GM19193 (cell line): ENCODE measurements around the gene PRKCG.

Experiments used
- POLR2A ChIP-seq: IDR thresholded peaks from 4 replicates; pipeline ENCODE4 v1.6.1; 2011; ENCODE audit not compliant: insufficient read depth, insufficient read length; ENCODE audit errors: extremely low read depth

Gene PRKCG

DNA sequence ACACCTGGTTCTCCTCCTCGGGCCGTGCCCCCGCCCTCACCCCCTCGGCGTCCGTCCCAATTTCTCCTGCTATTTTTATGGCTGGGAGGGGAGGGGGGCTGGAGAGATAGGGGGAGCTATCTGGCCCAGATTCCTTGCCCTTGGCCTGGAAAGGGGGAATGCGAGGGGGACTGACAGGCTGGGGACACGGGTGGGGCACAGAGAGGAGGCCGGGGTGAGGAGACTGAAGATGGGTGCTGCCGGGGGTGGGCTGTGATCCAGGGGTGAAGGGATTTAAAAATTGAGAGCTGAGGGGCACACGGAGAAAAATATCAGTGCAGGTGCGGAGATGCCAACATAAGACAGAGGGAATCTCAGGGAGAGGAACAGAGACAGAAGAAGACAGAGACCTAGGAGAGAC lies 2.3 kb downstream of the PRKCG start:
- TF ChIP-seq POLR2A, result no peak

DNA sequence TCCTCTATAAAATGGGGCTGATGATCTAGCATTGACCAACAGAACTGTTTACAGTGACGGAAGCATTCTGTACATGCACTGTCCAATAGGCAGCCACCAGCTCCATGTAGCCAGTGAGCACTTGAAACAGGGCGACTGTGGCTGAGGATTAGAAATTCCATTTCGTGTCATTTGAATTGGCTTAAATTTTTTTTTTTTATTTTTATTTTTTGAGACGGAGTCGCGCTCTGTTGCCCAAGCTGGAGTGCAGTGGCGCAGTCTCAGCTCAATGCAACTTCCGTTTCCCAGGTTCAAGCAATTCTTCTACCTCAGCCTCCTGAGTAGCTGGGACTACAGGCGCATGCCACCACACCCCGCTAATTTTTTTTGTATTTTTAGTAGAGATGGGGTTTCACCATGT lies 3.0 kb downstream of the PRKCG start:
- TF ChIP-seq POLR2A, result no peak

DNA sequence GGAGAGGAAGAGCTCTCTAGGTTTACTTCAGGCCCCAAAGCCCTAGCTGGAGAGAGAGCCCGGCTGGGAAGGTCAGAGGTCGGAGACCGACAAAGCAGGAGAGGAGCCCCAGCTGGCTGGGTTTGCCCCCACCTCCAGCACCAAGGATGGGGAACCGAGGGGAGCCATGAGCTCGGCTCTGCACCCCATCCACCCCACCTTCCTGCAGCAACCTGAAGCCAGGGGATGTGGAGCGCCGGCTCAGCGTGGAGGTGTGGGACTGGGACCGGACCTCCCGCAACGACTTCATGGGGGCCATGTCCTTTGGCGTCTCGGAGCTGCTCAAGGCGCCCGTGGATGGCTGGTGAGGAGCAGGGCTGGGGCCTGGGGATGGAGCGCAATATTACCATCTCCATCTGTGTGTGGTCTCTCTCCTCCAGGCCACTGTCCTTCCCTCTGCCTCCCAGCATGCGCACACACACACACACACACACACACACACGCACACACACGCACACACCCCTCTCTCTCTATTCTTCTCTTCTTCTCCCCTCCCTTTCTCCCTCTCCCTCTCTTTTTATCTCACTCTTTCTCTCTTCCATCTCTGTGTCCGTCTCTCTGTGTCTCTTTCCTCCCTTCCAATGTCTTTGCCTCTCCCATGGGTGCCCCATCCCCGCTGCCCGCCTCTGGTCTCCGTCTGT lies 10.4 kb downstream of the PRKCG start:
- TF ChIP-seq POLR2A, result no peak

DNA sequence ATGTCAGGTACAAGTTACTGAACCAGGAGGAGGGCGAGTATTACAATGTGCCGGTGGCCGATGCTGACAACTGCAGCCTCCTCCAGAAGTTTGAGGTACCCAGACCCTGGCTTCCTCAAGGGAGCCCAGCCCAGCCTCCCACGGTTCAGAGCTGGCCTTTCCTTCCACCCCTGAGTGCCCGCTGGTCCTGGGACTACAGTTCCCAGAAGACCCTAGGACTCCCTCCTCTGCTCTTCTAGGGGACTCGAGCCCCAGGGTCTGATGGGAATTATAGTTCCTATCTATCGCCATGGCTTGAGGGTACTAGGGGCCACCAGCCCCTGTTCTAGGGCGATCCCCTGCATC lies 11.0 kb downstream of the PRKCG start:
- no peak for TF ChIP-seq POLR2A

DNA sequence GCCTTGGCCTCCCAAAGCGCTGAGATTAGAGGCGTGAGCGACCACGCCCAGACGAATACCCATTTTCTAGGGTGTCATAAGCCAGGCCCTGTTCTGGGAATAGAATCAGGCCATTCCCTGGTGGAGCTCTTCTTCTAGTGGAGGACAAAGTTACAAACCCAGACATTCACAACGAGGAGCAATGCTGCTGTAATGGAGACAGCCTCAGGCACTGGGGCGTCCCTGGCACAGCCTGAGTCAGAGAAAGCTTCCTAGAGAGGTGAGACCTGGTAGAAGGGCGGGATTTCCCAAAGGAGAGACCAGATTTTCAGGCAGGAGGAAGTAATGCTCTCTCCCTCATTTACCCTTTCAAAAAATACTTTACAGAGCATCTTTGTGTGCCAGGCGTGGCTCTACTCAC lies 12.7 kb downstream of the PRKCG start:
- TF ChIP-seq POLR2A, result no peak

DNA sequence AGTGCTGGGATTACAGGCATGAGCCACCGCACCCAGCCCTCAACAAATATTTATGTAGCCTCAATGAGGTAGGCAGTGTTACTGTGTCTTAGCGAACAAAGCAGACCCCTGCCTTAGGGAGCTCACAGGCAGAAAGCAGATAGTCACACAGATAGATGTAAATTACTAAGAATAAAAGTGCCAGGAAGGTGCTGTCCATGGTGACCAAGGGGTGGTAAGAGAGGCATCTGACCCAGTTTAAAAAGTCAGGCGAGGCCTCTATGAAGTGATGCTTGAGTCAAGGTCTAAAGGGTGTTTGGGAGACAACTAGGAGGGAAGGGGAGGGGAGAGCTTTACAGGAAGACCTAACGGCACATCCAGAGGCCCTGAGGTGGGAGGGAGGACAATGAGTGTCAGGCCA lies 14.7 kb downstream of the PRKCG start:
- TF ChIP-seq POLR2A, result no peak

DNA sequence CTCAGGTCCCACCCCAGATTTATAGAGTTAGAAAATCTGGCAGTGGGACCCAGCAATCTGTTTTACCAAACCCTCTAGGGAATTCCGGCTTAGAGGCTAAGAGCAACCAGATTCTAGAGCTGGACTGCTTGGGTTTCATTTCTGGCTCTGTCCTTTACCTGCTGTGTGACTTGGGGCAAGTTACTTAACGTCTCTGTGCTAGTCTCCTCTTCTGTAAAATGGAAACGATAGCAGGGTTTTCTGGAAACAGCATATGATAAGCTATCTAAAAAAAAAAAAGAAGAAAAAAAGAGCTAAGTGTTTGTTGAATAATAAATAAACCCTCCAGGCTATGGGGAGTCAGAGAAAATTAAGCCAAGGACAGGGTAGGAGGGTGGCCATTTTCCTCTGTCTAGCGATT lies 15.5 kb downstream of the PRKCG start:
- no peak for TF ChIP-seq POLR2A

DNA sequence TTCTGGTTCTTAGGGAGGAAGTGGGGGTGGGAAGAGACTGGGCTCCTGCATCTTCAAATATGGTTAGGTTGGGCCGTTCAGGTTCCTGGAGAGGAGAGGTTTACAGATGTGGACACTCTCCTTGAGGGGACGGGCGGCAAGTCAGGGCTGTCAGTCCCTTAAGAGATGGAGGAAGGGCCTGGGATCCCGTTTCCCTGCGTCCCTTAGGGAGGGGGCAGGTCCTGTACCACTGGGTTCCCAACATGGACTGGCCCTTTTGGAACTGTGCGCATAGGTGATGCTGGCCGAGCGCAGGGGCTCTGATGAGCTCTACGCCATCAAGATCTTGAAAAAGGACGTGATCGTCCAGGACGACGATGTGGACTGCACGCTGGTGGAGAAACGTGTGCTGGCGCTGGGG lies 16.2 kb downstream of the PRKCG start:
- no peak for TF ChIP-seq POLR2A

DNA sequence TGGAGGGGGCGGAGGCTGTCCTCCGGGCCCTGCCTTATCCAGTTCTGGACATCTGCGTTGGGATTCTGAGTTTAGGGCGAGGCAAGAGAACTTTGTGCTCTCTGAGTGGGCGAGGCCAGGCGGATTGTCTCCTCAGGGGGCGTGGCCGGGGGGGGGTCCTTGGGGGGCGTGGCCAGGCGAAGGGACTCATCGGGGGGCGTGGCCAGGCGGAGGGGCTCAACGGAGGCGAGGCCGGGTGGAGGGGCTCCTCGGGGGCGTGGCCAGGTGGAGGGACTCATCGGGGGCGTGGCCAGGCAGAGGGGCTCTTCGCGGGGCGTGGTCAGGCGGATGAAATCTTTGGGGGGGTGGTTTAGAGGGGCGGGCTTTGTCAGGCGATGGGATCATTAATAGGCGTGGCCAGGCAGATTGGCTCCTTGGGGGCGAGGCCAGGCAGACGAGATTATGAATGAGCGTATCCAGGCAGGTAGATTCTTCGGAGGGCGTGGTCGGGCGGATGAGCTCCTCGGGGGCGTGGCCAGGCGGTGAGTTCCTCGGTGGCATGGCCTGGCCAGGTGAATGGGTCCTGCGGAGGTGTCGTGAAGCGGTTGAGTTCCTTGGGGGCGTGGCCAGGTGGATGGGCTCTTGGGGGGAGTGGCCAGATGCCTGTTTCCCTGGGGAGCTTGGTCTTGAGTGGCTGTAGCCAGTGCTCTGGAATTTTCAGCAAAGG lies 16.8 kb downstream of the PRKCG start:
- TF ChIP-seq POLR2A, result no peak

DNA sequence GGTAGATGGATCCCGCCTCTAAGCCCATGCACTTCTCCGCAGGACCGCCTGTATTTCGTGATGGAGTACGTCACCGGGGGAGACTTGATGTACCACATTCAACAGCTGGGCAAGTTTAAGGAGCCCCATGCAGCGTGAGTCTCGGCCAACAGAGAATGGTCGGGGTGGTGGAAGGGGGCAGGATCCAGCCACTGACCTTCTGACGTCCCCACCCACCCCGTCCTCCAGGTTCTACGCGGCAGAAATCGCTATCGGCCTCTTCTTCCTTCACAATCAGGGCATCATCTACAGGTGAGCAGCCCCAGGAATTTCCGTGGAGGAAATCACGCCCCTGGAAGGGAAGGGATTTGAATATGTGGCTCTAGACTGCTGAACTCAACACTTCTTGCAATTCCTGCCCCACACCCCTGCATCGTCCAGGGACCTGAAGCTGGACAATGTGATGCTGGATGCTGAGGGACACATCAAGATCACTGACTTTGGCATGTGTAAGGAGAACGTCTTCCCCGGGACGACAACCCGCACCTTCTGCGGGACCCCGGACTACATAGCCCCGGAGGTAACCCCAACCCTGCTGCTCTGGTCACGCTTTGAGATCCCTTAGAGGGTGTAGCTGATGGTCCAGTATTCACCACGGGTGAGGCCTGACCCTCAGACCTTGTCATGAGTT lies 18.3 kb downstream of the PRKCG start:
- TF ChIP-seq POLR2A, result no peak

DNA sequence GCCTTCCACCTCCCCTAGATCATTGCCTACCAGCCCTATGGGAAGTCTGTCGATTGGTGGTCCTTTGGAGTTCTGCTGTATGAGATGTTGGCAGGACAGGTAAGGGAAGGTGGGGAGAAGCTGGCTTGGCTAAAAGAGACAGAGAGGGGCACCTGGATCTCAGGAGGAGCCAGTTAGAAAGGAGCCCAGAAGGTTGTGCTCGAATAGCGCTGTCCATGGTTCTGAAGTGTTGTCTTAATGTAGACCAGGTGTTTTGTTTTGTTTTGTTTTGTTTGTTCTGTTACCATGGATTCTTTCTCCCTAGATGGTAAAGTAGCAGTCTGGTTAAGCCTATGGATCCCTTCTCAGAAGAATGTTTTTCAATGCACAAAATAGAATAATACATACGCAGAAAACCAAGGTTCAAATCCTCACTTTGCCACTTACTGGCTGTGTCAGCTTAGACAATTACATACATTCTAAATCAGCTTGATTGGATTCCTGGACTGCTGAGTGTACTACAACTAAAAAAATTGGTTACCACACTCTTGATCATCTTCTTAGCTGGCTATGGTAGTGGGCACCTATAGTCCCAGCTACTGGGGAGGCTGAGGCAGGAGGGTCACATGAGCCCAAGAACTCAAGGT lies 21.2 kb downstream of the PRKCG start:
- no peak for TF ChIP-seq POLR2A

DNA sequence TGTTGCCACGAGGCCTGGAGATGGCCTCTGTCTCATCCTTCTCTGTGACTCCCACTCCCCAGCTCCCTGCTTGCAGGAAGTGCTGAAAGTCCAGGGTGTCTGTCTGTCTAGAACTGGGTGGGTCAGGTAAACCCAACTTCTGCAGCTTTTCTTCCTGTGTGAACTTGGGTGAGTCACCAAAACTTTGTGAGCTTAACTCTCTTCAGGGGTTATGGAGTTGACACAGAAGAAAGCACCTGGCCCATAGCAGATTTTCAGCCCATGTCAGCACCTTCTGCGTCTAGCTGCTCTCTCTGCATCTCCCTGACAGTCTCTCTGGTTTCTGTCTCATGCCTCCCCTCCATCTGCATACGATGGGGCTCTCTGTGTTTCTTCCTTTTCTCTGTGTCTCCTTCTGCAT lies 22.9 kb downstream of the PRKCG start:
- TF ChIP-seq POLR2A, result no peak

DNA sequence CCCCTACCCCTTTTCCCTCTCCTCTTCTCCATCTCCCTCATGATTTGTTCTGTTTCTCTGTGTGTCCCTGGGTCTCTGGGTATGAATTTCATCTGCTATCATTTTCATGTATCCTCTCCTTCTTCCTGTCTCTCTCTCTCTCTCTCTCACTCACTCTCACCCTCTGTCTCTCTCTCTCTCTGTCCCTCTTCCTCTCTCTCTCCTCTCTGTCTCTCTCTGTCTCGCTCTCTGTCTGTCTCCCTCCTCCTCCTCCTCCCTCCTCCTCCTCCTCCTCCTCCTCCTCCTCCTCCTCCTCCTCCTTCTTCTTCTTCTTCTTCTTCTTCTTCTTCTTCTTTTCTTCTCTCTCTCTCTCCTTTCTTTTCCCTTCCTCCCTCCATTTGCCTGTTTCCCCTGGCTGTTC lies 23.8 kb downstream of the PRKCG start:
- no peak for TF ChIP-seq POLR2A

DNA sequence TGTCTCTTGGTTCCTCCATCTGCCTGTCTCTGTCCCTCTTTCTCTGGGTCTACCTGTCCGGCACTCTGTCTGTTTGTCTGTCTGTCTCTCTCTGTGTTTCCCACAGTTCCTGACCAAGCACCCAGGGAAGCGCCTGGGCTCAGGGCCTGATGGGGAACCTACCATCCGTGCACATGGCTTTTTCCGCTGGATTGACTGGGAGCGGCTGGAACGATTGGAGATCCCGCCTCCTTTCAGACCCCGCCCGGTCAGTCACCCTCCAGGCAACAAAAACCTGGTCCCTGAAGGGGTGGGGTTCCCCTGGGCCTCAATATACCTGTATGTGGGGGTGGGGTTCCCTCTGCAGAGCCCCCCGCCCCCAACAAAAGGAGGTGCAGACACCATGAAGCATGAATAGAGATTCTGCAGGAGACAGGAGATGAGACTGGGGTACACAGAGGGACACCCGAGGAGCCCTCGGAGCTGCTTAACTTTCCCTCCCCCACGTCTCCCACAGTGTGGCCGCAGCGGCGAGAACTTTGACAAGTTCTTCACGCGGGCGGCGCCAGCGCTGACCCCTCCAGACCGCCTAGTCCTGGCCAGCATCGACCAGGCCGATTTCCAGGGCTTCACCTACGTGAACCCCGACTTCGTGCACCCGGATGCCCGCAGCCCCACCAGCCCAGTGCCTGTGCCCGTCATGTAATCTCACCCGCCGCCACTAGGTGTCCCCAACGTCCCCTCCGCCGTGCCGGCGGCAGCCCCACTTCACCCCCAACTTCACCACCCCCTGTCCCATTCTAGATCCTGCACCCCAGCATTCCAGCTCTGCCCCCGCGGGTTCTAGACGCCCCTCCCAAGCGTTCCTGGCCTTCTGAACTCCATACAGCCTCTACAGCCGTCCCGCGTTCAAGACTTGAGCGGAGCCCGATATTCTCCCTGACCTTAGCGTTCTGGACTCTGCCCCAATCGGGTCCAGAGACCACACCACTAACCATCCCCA lies 24.5 kb downstream of the PRKCG start:
- no peak for TF ChIP-seq POLR2A

DNA sequence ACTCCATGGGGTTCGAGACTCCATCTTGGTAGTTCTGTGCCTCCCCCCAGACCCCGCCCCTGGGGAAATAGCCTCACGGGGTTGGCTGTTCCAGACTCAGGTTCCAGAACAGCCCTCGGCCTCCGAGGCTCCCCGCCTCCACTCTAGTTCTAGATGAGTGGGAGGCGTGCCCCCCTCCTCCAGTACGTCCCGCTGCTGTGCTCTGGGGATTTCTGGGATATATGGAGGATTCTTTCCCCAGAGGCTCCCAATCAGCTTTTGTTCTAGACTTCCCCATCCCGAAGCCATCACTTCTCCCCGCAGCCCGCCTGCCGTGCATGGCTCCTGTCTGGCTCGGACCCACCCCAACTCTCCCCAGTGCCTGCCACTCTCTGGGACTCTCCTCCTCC lies 25.2 kb downstream of the PRKCG start:
- TF ChIP-seq POLR2A, result no peak
